Measurements from ENCODE around the gene DCDC2. TPM values are rescaled to one million over a fixed set of nuclear protein-coding genes. Genes with fewer than 3 reads are reported as not detected.

The DCDC2 gene
- total RNA-seq, 1 experiment from 2014 or later: 1.8 TPM

- DNase-seq (ENCODE audit: low spot score) (no peak), ATAC-seq (no peak)
- no peak overlapping the region for H3K27ac Mint-ChIP-seq
- ChIA-PET POLR2A (no interaction called here), CTCF (no interaction called here)
- H3K27me3 Mint-ChIP-seq (ENCODE audit: low read depth): no peaks in the 10 kb centered on the region
- H3K4me1 Mint-ChIP-seq: no peaks in the 10 kb centered on the region
- H3K9me3 Mint-ChIP-seq: peaks cover 12% of the 10 kb centered on the region
- H3K36me3 Mint-ChIP-seq: no peaks in the 10 kb centered on the region
- TF ChIP-seq PREB (CRISPR knock-in tag; IDR thresholded peaks at IDR 0.05; ENCODE audit: borderline replicate concordance) (no peak), HMGA2 (CRISPR knock-in tag; IDR thresholded peaks at IDR 0.05) (no peak), GABPB1 (CRISPR knock-in tag; IDR thresholded peaks at IDR 0.05) (no peak), ZNF138 (CRISPR knock-in tag; conservative IDR thresholded peaks at IDR 0.05) (no peak), SMAD4 (CRISPR knock-in tag; IDR thresholded peaks at IDR 0.05) (no peak), ZNF416 (CRISPR knock-in tag; IDR thresholded peaks at IDR 0.05) (no peak), ERG (CRISPR knock-in tag; IDR thresholded peaks at IDR 0.05) (no peak), HMGXB4 (CRISPR knock-in tag; IDR thresholded peaks at IDR 0.05) (no peak), PRRX2 (CRISPR knock-in tag; IDR thresholded peaks at IDR 0.05) (no peak), TP53 (CRISPR knock-in tag; IDR thresholded peaks at IDR 0.05) (no peak), NR3C1 (CRISPR knock-in tag; conservative IDR thresholded peaks at IDR 0.05; ENCODE audit: low read depth) (no peak), NFE2L1 (CRISPR knock-in tag; IDR thresholded peaks at IDR 0.05) (no peak), FOXJ3 (CRISPR knock-in tag; IDR thresholded peaks at IDR 0.05; ENCODE audit: borderline replicate concordance) (no peak), ZNF317 (CRISPR knock-in tag; IDR thresholded peaks at IDR 0.05; ENCODE audit: borderline replicate concordance, low read depth) (no peak)
- TF ChIP-seq, protein P1, sequence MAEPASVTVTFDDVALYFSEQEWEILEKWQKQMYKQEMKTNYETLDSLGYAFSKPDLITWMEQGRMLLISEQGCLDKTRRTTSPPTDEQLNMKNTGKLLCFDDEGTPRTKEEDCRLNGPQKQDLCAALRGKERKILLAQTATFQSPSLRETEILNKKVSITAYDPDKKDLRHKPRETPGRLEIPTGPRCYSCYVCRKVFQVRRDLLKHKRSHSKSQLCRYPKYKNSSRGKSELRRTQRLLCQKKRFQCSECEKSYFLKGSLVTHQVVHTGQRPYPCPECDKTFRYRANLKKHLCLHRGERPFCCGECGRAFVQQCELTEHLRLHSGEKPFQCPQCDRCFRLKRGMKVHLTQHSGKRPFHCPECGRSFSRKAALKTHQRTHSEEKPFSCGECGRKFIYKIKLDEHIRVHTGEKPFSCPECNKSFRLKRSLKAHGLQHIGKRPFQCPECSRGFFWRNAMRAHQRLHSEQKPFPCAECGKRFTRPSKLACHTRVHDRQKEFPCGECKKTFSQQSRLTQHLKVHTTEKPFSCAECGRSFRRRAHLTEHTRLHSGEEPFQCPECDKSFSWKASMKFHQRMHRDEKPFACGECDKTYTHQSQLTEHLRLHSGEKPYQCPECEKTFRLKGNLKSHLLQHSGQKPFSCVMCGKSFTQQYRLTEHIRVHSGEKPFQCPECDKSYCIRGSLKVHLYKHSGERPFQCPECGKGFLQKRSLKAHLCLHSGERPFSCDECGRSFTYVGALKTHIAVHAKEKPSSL (CRISPR knock-in tag; conservative IDR thresholded peaks at IDR 0.05): no peak
- TF ChIP-seq, protein P2, sequence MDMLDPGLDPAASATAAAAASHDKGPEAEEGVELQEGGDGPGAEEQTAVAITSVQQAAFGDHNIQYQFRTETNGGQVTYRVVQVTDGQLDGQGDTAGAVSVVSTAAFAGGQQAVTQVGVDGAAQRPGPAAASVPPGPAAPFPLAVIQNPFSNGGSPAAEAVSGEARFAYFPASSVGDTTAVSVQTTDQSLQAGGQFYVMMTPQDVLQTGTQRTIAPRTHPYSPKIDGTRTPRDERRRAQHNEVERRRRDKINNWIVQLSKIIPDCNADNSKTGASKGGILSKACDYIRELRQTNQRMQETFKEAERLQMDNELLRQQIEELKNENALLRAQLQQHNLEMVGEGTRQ (CRISPR knock-in tag; IDR thresholded peaks at IDR 0.05): no peak
- TF ChIP-seq, protein P3, sequence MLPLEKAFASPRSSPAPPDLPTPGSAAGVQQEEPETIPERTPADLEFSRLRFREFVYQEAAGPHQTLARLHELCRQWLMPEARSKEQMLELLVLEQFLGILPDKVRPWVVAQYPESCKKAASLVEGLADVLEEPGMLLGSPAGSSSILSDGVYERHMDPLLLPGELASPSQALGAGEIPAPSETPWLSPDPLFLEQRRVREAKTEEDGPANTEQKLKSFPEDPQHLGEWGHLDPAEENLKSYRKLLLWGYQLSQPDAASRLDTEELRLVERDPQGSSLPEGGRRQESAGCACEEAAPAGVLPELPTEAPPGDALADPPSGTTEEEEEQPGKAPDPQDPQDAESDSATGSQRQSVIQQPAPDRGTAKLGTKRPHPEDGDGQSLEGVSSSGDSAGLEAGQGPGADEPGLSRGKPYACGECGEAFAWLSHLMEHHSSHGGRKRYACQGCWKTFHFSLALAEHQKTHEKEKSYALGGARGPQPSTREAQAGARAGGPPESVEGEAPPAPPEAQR (CRISPR knock-in tag; IDR thresholded peaks at IDR 0.05): no peak
- TF ChIP-seq, protein P4, sequence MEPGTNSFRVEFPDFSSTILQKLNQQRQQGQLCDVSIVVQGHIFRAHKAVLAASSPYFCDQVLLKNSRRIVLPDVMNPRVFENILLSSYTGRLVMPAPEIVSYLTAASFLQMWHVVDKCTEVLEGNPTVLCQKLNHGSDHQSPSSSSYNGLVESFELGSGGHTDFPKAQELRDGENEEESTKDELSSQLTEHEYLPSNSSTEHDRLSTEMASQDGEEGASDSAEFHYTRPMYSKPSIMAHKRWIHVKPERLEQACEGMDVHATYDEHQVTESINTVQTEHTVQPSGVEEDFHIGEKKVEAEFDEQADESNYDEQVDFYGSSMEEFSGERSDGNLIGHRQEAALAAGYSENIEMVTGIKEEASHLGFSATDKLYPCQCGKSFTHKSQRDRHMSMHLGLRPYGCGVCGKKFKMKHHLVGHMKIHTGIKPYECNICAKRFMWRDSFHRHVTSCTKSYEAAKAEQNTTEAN (CRISPR knock-in tag; IDR thresholded peaks at IDR 0.05): no peak
- TF ChIP-seq, protein P5, sequence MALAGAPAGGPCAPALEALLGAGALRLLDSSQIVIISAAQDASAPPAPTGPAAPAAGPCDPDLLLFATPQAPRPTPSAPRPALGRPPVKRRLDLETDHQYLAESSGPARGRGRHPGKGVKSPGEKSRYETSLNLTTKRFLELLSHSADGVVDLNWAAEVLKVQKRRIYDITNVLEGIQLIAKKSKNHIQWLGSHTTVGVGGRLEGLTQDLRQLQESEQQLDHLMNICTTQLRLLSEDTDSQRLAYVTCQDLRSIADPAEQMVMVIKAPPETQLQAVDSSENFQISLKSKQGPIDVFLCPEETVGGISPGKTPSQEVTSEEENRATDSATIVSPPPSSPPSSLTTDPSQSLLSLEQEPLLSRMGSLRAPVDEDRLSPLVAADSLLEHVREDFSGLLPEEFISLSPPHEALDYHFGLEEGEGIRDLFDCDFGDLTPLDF (CRISPR knock-in tag; IDR thresholded peaks at IDR 0.05): no peak
- no peak overlapping the region for H3K4me3 Mint-ChIP-seq
These were observed 162.7 kb downstream of the DCDC2 start for GRCh38 chr6:24194978-24195700.
